Kasumi-1 (cell line): ENCODE results near the gene FAM174C.

Experiments used
- DNase-seq, 2 experiments: peaks; one replicate each; lab custom pipeline; 2025; lab: John Stamatoyannopoulos, UW

Gene FAM174C

DNA sequence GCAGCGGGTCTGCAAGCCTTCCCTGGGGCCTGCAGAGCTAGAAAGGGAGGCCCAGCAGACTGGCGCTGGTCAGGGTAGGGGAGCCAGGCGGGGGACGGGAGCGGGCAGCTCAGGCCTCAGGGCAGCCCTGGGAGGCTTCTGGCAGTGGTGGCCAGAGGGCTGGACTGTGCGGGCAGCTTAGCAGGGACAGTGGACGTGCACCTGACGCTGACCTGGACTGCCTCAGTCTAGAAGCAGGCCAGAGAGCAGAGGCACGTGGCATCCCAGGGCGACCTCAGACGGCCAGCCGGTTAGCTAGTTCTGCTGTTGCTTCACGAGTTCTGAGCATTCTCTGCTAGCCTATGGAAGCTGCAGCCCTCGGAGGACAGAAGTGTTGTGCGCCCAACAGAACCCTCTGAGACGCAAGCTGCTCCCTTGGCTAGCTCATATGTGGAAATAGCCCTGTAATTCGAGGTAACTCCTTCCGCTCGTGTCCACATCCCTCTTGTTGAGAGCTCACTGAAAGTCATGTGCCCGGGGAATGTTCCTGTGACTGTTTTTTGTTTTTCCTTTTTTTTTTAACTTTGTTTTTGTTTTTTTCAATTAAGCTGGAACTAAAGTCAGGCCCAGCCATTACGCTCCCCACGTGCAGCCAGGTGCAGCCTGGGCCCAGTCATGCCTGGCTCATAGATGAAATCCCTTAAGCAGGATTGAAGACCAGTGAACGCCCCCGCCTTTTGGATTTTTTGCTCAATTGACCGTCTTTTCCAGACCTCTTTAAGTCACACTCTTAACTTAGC, 1.9 kb upstream of the FAM174C start:
- no peak for DNase-seq

DNA sequence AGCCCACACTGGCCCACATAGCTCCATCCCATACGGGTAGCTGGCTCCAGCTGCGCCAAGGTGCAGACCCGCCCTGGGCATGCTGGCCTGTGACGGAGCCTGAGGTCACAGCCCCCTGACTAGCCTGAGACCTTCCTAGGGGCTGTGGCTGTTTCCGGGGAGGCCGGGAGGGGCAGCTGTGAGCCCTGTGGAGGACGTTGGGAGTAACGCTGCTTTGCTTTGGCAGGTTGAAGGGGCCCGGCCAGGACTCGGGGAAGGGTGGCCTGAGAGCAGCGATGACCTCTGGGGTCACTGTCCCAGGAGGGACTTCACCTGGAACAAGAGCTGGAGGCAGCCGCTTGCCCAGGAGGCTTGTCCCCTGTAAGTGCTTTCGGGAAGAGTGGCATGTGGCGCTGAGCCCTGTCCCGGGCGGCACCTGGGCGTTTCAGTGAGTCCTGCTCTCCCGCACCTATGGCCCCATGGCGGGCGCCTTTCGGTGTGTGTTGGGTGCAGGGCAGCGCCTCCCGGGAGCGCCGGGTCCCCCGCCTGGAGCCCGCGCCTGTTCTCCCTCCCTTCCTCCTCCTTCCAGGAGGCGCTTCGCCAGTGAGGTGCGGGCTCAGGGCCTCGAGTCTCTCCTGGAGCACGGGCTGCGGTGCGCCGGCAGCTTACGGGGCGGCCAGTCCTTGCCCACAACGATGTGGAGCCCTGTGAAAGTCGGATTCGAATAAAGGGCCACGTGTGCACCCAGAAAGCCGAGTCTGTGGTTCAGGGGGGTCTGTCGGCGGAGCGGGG, 1.1 kb upstream of the FAM174C start:
- DNase-seq, result no peak

DNA sequence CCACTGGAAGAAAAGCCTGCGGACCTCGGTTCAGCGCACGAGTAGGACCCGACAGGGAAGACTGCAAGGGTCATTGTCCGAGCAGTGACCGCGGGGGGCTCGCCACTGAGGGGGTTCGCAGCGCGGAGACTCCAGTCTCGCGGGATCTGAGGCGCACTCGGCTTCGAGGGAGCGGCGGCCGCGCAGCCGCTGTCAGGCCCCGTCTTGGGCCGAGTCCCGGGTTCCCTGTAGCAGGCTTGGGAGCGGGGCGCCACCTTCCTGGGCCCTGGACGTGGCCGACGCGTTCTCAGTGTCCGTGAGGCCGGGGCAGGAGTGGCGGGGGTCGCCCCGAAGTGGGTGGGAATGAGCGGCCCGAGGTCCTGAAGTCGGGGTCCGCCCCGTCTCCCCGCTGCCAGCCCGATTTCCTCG, 474 bp upstream of the FAM174C start:
- DNase-seq, result no peak

DNA sequence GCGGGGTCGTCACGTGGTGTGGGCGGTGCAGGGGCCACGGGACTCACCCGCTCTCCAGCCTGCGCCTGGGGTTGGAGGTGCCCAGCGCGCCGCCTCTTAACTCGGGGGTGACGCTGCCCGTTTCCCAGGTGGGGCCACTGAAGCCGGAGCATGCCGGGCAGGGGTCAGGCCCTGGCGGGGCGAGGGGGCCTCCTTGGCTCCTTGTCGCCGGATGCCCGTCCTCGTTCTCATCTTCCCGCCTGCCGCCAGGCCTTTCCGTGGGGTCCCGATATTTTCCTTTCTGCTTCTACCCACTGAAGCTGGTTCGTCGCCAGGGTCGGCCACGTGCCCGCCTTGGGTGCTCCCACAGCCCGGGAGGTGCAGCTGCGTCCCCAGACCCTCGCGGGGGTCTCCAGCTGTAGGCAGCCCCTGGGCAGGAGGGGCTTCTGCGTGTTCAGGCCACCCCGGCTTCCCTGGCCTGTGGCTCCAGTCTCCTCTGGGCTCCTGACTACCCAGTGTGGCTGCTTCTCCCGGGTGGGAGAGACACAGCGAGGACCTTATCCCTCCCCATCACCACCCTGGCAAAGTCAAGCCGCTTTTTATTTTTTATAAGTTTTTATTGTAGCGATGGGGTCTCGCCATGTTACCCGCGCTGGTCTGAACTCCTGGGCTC, 772 bp downstream of the FAM174C start:
- no peak for DNase-seq

DNA sequence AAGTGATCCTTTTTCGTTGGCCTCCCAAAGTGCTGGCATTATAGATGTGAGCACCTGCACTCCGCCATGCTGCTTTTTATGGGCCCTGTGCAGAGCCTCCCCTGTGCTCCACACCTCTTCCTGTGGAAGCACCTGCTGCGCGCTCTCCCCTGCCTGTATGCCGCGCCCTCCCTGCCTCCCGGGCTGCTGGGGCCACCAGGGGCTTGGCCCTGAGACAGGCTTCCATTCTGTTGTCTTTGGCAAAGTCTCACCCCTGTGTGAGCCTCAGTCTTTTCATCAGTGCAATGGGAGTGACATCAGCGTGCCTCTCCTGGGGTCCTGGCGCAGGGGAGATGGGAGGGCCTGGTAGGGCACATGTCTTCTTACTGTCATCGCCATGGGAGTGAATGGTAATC, 1.3 kb downstream of the FAM174C start:
- no peak for DNase-seq

DNA sequence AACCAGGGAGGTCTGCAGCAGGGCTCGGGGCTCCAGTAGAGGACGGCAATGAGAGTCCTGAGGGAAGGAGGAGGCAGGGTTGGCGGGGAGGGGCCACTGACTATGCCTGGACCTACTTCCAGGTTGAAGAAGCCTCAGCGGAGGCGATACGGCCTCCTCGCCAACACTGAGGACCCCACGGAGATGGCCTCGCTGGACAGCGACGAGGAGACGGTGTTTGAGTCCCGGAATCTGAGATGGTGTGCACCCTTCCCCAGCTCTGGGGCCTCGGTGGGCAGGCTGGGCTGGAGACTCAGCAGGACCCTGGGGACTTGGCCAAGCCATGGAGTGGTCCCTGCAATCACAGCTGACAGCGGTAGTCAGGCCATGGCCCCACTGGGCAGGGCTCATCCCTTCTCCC, 1.7 kb downstream of the FAM174C start:
- no peak for DNase-seq

DNA sequence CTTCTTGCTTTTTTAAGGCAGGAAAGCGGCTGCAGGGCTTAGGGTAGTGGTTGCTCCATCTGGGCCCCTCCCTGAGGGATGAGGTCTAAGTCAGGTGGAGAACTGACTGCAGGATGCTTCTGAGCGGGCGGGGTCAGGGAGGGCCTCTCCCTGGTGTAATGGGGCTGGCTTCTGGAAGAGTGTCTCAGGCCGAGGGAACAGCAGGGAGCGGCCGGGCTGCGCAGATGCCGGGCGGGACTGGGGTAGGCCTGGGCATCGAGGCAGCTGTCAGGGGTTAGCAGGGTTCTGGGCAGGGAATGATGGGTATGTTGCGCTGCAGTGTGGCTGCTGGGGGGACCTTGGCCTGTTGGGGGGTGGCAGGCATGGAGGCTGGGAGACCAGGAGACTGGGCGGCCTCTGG, 2.7 kb downstream of the FAM174C start:
- no peak for DNase-seq

DNA sequence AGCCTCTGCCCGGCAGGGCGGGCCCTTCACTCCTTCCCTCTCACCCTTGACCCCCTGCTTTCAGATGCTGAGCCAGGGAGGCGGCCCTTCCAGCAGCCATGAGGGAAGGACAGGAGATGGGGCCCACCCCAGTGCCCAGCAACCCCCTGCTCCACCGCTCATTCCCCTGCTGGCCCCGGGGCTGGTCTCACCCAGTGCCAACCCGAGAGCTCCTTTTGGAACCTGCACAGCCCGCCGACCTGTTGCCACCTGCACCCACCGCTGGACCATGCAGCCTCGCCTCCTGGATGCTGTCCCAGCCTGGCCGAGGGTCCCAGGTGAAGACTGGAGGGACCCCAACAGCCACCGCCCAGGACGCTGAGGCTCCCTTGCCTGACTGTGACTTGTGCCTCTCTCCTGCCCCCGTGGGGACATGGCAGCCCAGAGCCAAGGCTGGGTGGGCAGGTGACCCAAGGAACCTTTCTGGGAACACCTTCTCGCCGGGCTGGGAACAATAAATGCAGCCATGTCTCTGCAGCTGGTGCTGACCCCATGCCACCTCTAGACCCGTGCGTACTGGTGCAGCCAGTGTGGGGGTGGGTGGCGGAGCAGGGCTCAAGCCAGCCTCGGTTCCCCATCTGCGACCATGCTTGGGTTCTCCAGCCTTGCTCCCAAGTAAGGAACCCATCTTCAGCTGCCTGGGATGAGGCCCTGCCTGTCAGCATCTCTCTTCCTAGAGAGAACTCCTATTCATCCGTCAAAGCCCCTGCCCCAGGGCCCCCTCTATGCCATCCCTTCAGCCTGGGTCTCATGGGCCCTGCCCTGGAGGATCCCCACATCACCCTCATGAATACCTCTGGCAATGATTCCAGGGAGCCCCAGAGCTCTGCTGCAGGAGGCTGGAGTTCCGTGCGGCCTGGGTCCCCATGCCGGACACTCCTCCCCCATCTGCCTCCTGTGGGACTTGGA, 3.7 kb downstream of the FAM174C start:
- DNase-seq, result no peak

- peak; percentile 76 to 82 for DNase-seq
Observed at GRCh38 chr19:1279782-1280341, 4.5 kb downstream of the FAM174C start.

DNA sequence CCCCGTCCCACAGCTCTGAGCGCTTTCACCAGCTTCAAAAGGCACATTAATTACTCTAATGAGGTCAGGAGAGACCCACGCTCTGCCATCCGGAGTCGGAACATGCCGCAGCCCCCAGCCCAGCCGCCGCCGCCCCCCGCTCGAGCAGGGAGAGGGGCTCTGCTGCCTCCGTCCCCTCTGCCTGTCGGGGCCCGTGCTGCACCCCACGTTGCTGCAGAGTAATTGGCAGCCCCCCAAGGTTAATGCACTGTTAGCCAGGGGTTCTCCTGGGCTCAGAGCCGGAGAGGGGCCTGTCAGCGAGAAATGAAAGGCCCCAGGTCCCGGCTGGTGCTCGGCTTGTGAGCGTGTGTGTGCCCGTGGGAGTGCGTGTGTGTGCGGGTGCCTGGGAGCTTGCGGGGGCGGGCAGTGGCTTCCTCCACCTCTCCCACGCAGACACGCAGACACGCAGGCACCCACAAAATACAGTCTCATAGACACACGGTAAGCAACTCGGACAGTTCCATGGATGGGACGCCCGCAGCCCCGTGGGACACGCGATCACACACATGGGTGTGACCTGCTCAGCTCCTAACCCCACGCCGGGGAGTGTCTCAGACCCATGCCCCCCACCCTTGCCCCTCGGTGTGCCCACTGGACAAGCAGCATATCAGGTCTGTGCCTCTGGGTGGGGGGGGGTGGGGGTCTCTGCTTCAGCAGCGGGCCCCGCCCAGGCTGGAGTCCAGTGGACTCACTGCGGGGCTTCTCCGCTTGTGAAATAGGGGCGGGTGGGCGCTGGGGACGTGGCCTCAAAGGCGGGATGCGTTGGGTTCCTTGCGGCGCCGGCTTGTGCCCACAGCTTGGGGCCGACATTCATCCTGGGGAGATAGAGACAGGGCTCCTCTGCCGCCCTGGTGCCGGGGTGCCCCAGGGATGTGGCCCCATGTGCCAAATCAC, 5.6 kb downstream of the FAM174C start:
- DNase-seq, result no peak

- DNase-seq, result no peak
Observed at GRCh38 chr19:1281569-1282287, 6.4 kb downstream of the FAM174C start.

GRCh38 chr19:1282588-1283206, 7.4 kb downstream of the FAM174C start:
- DNase-seq, result no peak

DNA sequence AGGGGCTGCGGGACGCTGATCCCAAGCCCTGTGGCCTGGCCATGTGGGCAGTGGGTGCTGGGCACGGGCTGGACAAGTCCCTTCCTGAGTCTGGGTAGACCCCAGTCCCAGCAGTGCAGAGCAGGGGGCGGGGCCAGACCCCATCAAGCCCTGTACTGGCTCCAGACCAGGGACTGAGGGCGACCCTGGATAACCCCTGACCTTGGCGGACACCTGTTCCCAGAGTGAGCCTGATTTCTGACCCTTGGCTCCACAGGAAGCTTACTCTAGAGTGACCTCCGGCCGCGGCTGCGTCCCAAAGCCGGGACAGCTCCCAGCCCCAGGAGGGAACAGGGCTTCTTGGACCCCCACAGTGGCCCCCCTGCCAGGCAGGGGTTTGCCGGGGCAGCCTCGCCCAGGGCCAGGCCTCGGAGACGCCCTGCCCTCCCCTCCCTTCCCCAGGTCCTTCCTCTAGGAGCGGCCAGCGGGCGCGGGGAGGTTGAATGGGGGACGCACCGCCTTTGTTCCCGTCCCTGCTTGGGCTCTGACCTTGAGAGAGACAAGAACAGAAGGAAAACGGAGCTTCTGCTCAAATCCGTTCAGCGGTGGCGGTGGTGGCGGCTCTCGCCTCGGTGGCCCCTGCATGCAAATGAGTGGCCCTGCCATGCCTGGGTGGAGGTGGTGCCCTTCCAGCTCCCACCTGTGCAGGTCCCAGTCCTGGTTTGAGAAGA, 8.0 kb downstream of the FAM174C start:
- DNase-seq, result no peak

DNA sequence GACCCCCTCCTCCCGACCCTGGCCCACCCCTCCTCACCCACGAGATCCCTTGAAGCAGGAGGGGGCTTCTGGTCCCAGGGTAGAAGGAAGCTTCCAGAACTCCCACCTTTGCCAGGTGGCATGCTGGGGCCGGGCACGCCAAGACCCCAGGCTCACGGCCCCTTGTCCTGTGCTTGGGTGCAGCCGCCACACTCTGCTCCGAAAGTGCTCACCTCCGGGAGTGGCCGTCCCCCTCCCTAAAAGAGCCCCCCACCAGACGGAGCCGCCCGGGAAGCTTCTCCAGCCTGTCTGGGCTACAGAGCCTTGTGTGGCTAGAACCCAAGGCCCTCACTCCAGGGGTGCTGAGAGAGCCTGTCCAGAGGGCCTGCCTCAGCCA, 8.6 kb downstream of the FAM174C start:
- DNase-seq, result no peak

DNA sequence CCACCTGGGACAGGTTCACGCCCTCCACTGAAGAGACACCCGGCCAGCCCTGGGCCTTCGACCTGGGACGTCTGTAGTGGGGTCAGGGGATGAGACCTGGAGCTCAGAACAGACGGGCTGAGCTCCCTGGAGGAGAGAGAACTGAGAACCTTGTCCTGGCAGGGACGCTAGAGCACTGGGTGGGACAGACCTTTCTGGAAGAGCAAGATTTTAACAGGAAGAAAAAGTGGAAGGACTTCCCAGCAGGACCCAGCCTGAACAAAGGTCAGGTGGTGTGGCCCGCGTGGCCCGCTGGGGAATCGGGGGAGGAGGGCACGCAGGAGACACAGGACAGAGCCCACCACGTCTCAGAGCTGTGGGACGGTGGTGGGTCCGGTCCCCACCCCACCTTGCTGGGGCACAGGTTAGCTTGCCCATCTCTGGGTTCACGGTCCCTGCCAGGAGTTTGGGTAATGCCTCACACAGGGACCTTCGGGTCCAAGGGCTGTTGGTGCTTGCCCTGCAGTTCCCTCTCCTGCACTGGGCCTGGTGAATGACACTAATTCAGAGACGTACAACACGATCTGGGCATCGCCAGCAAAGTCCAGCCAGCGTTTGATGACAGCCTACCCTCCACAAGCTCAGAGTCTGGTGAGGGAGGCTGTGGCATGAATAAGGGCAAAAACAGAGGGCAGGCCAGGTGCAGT, 9.1 kb downstream of the FAM174C start:
- DNase-seq, result no peak

GRCh38 chr19:1284979-1285736, 9.8 kb downstream of the FAM174C start:
- DNase-seq, result no peak

DNA sequence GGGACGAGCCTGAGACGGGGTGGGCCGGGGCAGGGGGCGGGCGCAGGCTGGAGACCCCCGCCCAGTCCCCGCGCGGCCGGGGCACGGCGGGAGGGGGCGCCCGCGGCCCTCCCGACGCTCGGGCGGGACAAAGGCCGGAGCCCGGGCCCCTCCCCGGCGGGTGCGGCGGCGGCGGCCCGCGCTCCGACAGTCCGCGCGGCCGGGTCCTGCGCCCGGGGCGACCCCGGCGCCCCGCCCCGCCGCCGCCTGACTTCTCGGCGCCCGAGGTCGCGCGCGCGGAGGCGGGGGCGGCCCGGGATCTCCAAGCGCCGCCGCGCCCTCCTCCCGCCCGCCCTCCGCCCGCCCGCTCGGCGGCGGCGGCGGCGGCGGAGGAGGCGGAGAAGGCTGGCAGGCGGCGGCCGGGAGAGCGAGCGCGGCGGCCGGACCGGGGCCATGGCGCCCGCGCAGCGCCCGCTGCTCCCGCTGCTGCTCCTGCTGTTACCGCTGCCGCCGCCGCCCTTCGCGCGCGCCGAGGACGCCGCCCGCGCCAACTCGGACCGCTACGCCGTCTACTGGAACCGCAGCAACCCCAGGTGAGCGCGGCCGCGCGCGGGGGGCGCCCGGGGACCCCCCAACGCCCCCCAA, 10.5 kb downstream of the FAM174C start, which contains the start of gene EFNA2:
Gene EFNA2, plus strand, starts transcription at position 137 of the 624 bp plus-strand sequence. Its CDS starts 296 bp downstream, at position 433.
- DNase-seq, result no peak
